ENCODE results near the gene FOXK1.

GRCh38 chr7:4650433-4651047, 31.6 kb upstream of the FOXK1 start:
- no peak for TF ChIP-seq CTCF (IDR thresholded peaks at IDR 0.05)
- no peak for TF ChIP-seq POLR2A (IDR thresholded peaks at IDR 0.05)

Data from right lobe of liver (tissue), 4 donors.